ENCODE results near the gene PLBD1. TPM values are rescaled to one million over a fixed set of nuclear protein-coding genes. Genes with fewer than 3 reads are reported as not detected.

Gene PLBD1
- total RNA-seq, 1 experiment from 2014 or later, result 49.6 TPM

DNA sequence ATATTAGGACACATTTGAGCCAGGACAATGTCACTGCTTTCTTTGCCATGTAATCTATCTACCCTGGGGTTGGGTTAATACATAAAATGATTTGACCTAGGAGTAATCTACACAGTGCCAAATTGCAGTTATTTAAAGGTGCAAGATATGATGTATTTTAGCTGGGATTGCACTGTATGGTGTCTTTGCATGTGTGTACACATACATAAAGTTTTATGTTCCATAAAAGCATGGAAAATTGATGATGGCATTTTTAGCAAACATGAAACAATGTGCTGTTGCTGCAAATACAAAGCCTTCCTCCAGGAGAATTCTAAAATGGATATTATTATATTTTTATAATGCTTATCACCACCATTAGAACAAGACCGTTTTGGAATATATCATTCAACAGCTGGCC is 24.0 kb upstream of the PLBD1 start:
- no peak for TF ChIP-seq EMX1 (CRISPR knock-in tag; IDR thresholded peaks at IDR 0.05)
- TF ChIP-seq, protein P1, sequence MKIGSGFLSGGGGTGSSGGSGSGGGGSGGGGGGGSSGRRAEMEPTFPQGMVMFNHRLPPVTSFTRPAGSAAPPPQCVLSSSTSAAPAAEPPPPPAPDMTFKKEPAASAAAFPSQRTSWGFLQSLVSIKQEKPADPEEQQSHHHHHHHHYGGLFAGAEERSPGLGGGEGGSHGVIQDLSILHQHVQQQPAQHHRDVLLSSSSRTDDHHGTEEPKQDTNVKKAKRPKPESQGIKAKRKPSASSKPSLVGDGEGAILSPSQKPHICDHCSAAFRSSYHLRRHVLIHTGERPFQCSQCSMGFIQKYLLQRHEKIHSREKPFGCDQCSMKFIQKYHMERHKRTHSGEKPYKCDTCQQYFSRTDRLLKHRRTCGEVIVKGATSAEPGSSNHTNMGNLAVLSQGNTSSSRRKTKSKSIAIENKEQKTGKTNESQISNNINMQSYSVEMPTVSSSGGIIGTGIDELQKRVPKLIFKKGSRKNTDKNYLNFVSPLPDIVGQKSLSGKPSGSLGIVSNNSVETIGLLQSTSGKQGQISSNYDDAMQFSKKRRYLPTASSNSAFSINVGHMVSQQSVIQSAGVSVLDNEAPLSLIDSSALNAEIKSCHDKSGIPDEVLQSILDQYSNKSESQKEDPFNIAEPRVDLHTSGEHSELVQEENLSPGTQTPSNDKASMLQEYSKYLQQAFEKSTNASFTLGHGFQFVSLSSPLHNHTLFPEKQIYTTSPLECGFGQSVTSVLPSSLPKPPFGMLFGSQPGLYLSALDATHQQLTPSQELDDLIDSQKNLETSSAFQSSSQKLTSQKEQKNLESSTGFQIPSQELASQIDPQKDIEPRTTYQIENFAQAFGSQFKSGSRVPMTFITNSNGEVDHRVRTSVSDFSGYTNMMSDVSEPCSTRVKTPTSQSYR (CRISPR knock-in tag; IDR thresholded peaks at IDR 0.05), result no peak
- TF ChIP-seq, protein P2, sequence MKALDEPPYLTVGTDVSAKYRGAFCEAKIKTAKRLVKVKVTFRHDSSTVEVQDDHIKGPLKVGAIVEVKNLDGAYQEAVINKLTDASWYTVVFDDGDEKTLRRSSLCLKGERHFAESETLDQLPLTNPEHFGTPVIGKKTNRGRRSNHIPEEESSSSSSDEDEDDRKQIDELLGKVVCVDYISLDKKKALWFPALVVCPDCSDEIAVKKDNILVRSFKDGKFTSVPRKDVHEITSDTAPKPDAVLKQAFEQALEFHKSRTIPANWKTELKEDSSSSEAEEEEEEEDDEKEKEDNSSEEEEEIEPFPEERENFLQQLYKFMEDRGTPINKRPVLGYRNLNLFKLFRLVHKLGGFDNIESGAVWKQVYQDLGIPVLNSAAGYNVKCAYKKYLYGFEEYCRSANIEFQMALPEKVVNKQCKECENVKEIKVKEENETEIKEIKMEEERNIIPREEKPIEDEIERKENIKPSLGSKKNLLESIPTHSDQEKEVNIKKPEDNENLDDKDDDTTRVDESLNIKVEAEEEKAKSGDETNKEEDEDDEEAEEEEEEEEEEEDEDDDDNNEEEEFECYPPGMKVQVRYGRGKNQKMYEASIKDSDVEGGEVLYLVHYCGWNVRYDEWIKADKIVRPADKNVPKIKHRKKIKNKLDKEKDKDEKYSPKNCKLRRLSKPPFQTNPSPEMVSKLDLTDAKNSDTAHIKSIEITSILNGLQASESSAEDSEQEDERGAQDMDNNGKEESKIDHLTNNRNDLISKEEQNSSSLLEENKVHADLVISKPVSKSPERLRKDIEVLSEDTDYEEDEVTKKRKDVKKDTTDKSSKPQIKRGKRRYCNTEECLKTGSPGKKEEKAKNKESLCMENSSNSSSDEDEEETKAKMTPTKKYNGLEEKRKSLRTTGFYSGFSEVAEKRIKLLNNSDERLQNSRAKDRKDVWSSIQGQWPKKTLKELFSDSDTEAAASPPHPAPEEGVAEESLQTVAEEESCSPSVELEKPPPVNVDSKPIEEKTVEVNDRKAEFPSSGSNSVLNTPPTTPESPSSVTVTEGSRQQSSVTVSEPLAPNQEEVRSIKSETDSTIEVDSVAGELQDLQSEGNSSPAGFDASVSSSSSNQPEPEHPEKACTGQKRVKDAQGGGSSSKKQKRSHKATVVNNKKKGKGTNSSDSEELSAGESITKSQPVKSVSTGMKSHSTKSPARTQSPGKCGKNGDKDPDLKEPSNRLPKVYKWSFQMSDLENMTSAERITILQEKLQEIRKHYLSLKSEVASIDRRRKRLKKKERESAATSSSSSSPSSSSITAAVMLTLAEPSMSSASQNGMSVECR (CRISPR knock-in tag; IDR thresholded peaks at IDR 0.05; ENCODE audit: borderline replicate concordance), result no peak
- TF ChIP-seq, protein P3, sequence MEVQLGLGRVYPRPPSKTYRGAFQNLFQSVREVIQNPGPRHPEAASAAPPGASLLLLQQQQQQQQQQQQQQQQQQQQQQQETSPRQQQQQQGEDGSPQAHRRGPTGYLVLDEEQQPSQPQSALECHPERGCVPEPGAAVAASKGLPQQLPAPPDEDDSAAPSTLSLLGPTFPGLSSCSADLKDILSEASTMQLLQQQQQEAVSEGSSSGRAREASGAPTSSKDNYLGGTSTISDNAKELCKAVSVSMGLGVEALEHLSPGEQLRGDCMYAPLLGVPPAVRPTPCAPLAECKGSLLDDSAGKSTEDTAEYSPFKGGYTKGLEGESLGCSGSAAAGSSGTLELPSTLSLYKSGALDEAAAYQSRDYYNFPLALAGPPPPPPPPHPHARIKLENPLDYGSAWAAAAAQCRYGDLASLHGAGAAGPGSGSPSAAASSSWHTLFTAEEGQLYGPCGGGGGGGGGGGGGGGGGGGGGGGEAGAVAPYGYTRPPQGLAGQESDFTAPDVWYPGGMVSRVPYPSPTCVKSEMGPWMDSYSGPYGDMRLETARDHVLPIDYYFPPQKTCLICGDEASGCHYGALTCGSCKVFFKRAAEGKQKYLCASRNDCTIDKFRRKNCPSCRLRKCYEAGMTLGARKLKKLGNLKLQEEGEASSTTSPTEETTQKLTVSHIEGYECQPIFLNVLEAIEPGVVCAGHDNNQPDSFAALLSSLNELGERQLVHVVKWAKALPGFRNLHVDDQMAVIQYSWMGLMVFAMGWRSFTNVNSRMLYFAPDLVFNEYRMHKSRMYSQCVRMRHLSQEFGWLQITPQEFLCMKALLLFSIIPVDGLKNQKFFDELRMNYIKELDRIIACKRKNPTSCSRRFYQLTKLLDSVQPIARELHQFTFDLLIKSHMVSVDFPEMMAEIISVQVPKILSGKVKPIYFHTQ (CRISPR knock-in tag; IDR thresholded peaks at IDR 0.05), result no peak
- TF ChIP-seq SMAD4 (CRISPR knock-in tag; IDR thresholded peaks at IDR 0.05), result no peak
- TF ChIP-seq ZNF121 (CRISPR knock-in tag; IDR thresholded peaks at IDR 0.05), result no peak
- TF ChIP-seq, protein P4, sequence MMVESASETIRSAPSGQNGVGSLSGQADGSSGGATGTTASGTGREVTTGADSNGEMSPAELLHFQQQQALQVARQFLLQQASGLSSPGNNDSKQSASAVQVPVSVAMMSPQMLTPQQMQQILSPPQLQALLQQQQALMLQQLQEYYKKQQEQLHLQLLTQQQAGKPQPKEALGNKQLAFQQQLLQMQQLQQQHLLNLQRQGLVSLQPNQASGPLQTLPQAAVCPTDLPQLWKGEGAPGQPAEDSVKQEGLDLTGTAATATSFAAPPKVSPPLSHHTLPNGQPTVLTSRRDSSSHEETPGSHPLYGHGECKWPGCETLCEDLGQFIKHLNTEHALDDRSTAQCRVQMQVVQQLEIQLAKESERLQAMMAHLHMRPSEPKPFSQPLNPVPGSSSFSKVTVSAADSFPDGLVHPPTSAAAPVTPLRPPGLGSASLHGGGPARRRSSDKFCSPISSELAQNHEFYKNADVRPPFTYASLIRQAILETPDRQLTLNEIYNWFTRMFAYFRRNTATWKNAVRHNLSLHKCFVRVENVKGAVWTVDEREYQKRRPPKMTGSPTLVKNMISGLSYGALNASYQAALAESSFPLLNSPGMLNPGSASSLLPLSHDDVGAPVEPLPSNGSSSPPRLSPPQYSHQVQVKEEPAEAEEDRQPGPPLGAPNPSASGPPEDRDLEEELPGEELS (CRISPR knock-in tag; IDR thresholded peaks at IDR 0.05), result no peak
- no peak for TF ChIP-seq CREM (CRISPR knock-in tag; IDR thresholded peaks at IDR 0.05)
- TF ChIP-seq NR1H2 (CRISPR knock-in tag; IDR thresholded peaks at IDR 0.05), result no peak
- TF ChIP-seq CBFB (CRISPR knock-in tag; IDR thresholded peaks at IDR 0.05; ENCODE audit: low read depth), result no peak
- no peak for TF ChIP-seq FOXK1 (CRISPR knock-in tag; IDR thresholded peaks at IDR 0.05)
- TF ChIP-seq GRHL2 (CRISPR knock-in tag; IDR thresholded peaks at IDR 0.05; ENCODE audit: insufficient replicate concordance, severe bottlenecking), result no peak
- TF ChIP-seq JAZF1 (CRISPR knock-in tag; IDR thresholded peaks at IDR 0.05), result no peak
- TF ChIP-seq FOXJ3 (CRISPR knock-in tag; IDR thresholded peaks at IDR 0.05; ENCODE audit: borderline replicate concordance), result no peak
- DNase-seq (ENCODE audit: low spot score) (no peak), ATAC-seq (no peak)
- Mint-ChIP-seq H3K4me1 (no peaks in the 10 kb centered on the region; the same call in 1 of the 2 replicates), H3K27ac (no peak overlapping the region), H3K9me3 (peaks cover 6% of the 10 kb centered on the region), H3K4me3 (no peak overlapping the region), H3K27me3 (ENCODE audit: low read depth) (no peaks in the 10 kb centered on the region; the same call in 1 of the 2 replicates), H3K36me3 (no peaks in the 10 kb centered on the region)
- ChIA-PET POLR2A (no interaction called here), CTCF (no interaction called here)

All from WTC11 (cell line).